Measurements from ENCODE around the gene TRIM9. TPM values are rescaled to one million over a fixed set of nuclear protein-coding genes. Genes with fewer than 3 reads are reported as not detected.

TRIM9 gene
- total RNA-seq, 2 experiments from 2014 or later = 0.19 to 0.45 TPM

GRCh38 chr14:50978529-50978871 lies 116.4 kb downstream of the TRIM9 start:
- H3K27ac ChIP-seq (ENCODE audit: low read depth in 1 of 2, low read length in 2 of 2) = no peak overlapping the region
- DNase-seq = no peak
- no peaks in the 10 kb centered on the region for H3K9me3 Mint-ChIP-seq

DNA sequence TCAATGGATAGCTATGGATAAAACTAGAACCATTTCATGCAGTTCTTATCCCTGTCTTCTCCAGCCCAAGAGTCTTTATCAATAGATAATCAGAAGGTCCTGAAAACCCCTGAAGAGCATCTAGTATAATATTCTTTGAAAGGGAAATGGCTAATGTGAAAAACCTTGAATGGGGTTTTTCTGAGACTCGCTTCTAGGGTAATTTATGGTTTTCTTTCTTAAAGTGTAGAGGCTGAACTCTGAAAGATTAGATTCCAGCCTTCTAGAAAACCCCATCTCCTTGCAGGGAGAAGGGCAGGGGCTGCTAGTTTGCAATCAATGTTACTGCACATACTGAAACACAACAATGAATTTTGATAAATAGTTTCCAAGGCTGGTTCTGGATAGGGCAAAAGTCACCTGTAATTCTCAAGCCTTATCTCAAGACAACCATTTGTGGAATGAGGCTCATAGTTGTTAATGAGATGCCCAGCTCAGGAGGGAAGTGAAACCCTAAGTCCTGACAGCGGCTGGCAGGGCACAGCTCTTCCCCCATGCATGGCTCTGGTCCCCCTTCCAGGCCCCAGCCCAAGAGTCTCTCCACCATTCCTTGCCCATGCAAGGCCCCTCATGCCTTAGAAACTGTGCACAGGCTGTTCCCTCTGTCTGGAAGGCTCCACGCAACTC lies 116.9 kb downstream of the TRIM9 start:
- Histone ChIP-seq H3K36me3 (ENCODE audit: insufficient read depth, low read length) (no peaks in the 10 kb centered on the region), H3K27ac (ENCODE audit: low read depth in 1 of 2, low read length in 2 of 2) (no peak overlapping the region), H3K4me3 (ENCODE audit: low read length) (no peak overlapping the region), H3K27me3 (ENCODE audit: control insufficient read depth in 1 of 2, insufficient read depth in 2 of 2, low read length in 2 of 2) (peaks cover 0 to 2% of the 10 kb centered on the region in 2 experiments), H3K9me3 (ENCODE audit: control insufficient read depth in 1 of 2, insufficient read depth in 1 of 2, low read length in 2 of 2) (no peaks in the 10 kb centered on the region), H3K4me1 (ENCODE audit: insufficient read depth, low read length) (no peaks in the 10 kb centered on the region)
- no peaks in the 10 kb centered on the region for H3K36me3 Mint-ChIP-seq (ENCODE audit: low read depth)
- no peaks in the 10 kb centered on the region for H3K4me1 Mint-ChIP-seq (ENCODE audit: low read depth)
- CTCF ChIA-PET = interaction anchor here (1.0 kb wide), 1 partner anchor 8 kb away, joined by 3 read pairs; no protein-coding TSS in a partner anchor
- no peak overlapping the region for H3K27ac Mint-ChIP-seq
- TF ChIP-seq CTCF (IDR thresholded peaks at IDR 0.05) = no peak
- no peaks in the 10 kb centered on the region for H3K9me3 Mint-ChIP-seq
- ATAC-seq (ENCODE audit: poor library complexity) = no peak
- POLR2A ChIA-PET = no interaction called here
- no peaks in the 10 kb centered on the region for H3K27me3 Mint-ChIP-seq
- peak in 1 of 14 experiments; percentile 4 for DNase-seq
- intact Hi-C loops (cut with DNase I, micrococcal nuclease) = no loop called here
- no peak overlapping the region for H3K4me3 Mint-ChIP-seq

More at GRCh38 chr14:50978529-50978871, 116.4 kb downstream of the TRIM9 start:
- no peak for ATAC-seq (ENCODE audit: poor library complexity)
- Histone ChIP-seq H3K9me3 (ENCODE audit: control insufficient read depth in 1 of 2, insufficient read depth in 1 of 2, low read length in 2 of 2) (no peaks in the 10 kb centered on the region), H3K36me3 (ENCODE audit: insufficient read depth, low read length) (no peaks in the 10 kb centered on the region), H3K4me3 (ENCODE audit: low read length) (no peak overlapping the region), H3K27me3 (ENCODE audit: control insufficient read depth in 1 of 2, insufficient read depth in 2 of 2, low read length in 2 of 2) (peaks cover 0 to 2% of the 10 kb centered on the region in 2 experiments), H3K4me1 (ENCODE audit: insufficient read depth, low read length) (no peaks in the 10 kb centered on the region)
- no peak for TF ChIP-seq CTCF (IDR thresholded peaks at IDR 0.05)
- Mint-ChIP-seq H3K36me3 (ENCODE audit: low read depth) (no peaks in the 10 kb centered on the region), H3K27ac (no peak overlapping the region), H3K4me1 (ENCODE audit: low read depth) (no peaks in the 10 kb centered on the region), H3K4me3 (no peak overlapping the region), H3K27me3 (no peaks in the 10 kb centered on the region)
- ChIA-PET POLR2A (no interaction called here), CTCF (interaction anchor here (1.0 kb wide), 1 partner anchor 9 kb away, joined by 3 read pairs; no protein-coding TSS in a partner anchor)
- intact Hi-C loops (cut with DNase I, micrococcal nuclease) = no loop called here

DNA sequence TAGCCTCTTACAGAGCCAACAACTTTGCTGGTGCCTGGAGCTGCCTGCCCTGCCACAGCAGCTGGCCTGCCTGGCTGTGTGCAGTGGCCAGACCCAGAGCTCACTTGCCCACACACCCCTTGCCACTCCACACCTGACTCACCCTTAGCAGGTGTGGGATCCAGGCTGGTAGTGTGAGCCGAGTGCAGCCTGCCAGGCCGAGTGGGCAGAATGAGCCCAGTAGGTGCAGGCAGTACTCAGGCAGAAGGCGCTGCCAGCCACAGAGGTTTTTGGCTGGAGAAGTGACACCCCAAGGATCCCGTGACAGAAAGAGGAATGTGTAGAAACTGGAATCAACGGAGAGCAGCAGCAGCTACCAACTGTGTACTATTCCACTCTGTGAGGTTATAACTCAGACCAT lies 120.8 kb downstream of the TRIM9 start:
- Histone ChIP-seq H3K4me1 (ENCODE audit: insufficient read depth, low read length) (no peaks in the 10 kb centered on the region), H3K27ac (ENCODE audit: low read depth in 1 of 2, low read length in 2 of 2) (no peak overlapping the region), H3K9me3 (ENCODE audit: control insufficient read depth in 1 of 2, insufficient read depth in 1 of 2, low read length in 2 of 2) (no peaks in the 10 kb centered on the region), H3K36me3 (ENCODE audit: insufficient read depth, low read length) (no peaks in the 10 kb centered on the region), H3K4me3 (ENCODE audit: low read length) (no peak overlapping the region), H3K27me3 (ENCODE audit: control insufficient read depth in 1 of 2, insufficient read depth in 2 of 2, low read length in 2 of 2) (peaks cover 0 to 2% of the 10 kb centered on the region in 2 experiments)
- ChIA-PET CTCF (no interaction called here), POLR2A (interaction anchor here (0.7 kb wide), 1 partner anchor 16 kb away, joined by 3 read pairs; no protein-coding TSS in a partner anchor)
- H3K27me3 Mint-ChIP-seq = peaks cover 5% of the 10 kb centered on the region
- H3K4me1 Mint-ChIP-seq (ENCODE audit: low read depth) = no peaks in the 10 kb centered on the region
- no peak for TF ChIP-seq CTCF (IDR thresholded peaks at IDR 0.05)
- H3K27ac Mint-ChIP-seq = no peak overlapping the region
- no peak overlapping the region for H3K4me3 Mint-ChIP-seq
- DNase-seq = no peak
- intact Hi-C loops (cut with DNase I, micrococcal nuclease) = no loop called here
- ATAC-seq (ENCODE audit: poor library complexity) = no peak
- H3K36me3 Mint-ChIP-seq (ENCODE audit: low read depth) = no peaks in the 10 kb centered on the region
- H3K9me3 Mint-ChIP-seq = no peaks in the 10 kb centered on the region

Data from CD4-positive, alpha-beta T cell (primary cell).